H1 (cell line): ENCODE data around the gene SSR1. TPM values are rescaled to one million over a fixed set of nuclear protein-coding genes. Genes with fewer than 3 reads are reported as not detected.

ENCODE experiments used
- CTCF ChIA-PET: fragments of 300-600 bp; sonication (Branson Sonifier 250); formaldehyde crosslinking; loops from one replicate; lab custom pipeline; 2021; ENCODE audit not compliant: partially characterized antibody; lab: Charles Lee
- POLR2A ChIA-PET: fragments of 300-600 bp; sonication (Branson Sonifier 250); formaldehyde crosslinking; loops from one replicate; lab custom pipeline; 2021; ENCODE audit warnings: inconsistent platforms; ENCODE audit not compliant: partially characterized antibody; lab: Charles Lee
- DNase-seq, 2 experiments: peaks; one replicate each; pipeline versions ENCODE4 v3.0.0 to v3.0.0-alpha.2; 2010 to 2022; ENCODE audit warnings: low spot score in 2 of 2, low read depth in 1 of 2, mixed read lengths in 1 of 2
- FAIRE-seq: peaks from 2 replicates; lab custom pipeline; 2011; peaks lifted over from hg19 to GRCh38; lab: Jason Lieb, UNC
- H2AFZ ChIP-seq: 2 replicates; pipeline ENCODE4 v1.8.1; 2012; ENCODE audit warnings: low read length, inconsistent platforms
- H2AK5ac ChIP-seq: 2 replicates; pipeline ENCODE4 v1.6.1; 2013; ENCODE audit warnings: low read depth, low read length
- H2BK120ac ChIP-seq: replicated peaks from 2 replicates; pipeline ENCODE3; 2013; ENCODE audit warnings: low read depth, low read length, inconsistent platforms
- H2BK12ac ChIP-seq: 2 replicates; pipeline ENCODE4 v1.6.1; 2013; ENCODE audit warnings: low read depth, low read length
- H2BK15ac ChIP-seq: 2 replicates; pipeline ENCODE4 v1.6.1; 2013; ENCODE audit warnings: low read length
- H2BK20ac ChIP-seq: 2 replicates; pipeline ENCODE4 v1.6.1; 2013; ENCODE audit warnings: low read length
- H2BK5ac ChIP-seq: 2 replicates; pipeline ENCODE4 v1.6.1; 2013; ENCODE audit warnings: low read depth, low read length
- H3K14ac ChIP-seq: 2 replicates; pipeline ENCODE4 v1.6.1; 2013; ENCODE audit warnings: inconsistent platforms; ENCODE audit not compliant: insufficient read length
- H3K18ac ChIP-seq: 2 replicates; pipeline ENCODE4 v1.6.1; 2013; ENCODE audit warnings: low read length; ENCODE audit errors: extremely low read depth
- H3K23ac ChIP-seq: 2 replicates; pipeline ENCODE4 v1.6.1; 2013; ENCODE audit warnings: inconsistent platforms; ENCODE audit not compliant: insufficient read length
- H3K23me2 ChIP-seq: 2 replicates; pipeline ENCODE4 v1.6.1; 2013; ENCODE audit warnings: low read depth, low read length
- H3K27ac ChIP-seq: 2 replicates; pipeline ENCODE4 v1.6.1; 2011; ENCODE audit warnings: low read depth, low read length, inconsistent platforms
- H3K27me3 ChIP-seq, 4 experiments: replicated peaks in 1 of 4; 1 replicate in 1 of 4; 2 replicates in 3 of 4; pipeline versions ENCODE4 v1.6.1 to v1.8.1; 2011 to 2013; ENCODE audit warnings: low read length in 3 of 4, mild to moderate bottlenecking in 3 of 4, inconsistent platforms in 2 of 4, mixed read lengths in 2 of 4, moderate library complexity in 1 of 4; ENCODE audit not compliant: control insufficient read depth in 3 of 4, insufficient read depth in 3 of 4; ENCODE audit errors: extremely low read depth in 1 of 4
- H3K36me3 ChIP-seq, 4 experiments: 2 replicates each; pipeline versions ENCODE4 v1.6.1 to v1.8.1; 2011 to 2013; ENCODE audit warnings: mild to moderate bottlenecking in 4 of 4, low read length in 3 of 4, moderate library complexity in 2 of 4, control low read depth in 1 of 4, inconsistent platforms in 1 of 4; ENCODE audit not compliant: insufficient read depth in 4 of 4, control insufficient read depth in 2 of 4
- H3K4ac ChIP-seq: replicated peaks from 2 replicates; pipeline ENCODE3; 2013; ENCODE audit warnings: low read length, low read depth, mixed read lengths, inconsistent platforms; ENCODE audit not compliant: insufficient read length
- H3K4me1 ChIP-seq, 4 experiments: replicated peaks in 1 of 4; 1 replicate in 1 of 4; 2 replicates in 3 of 4; pipeline versions ENCODE4 v1.6.1 to v1.8.1; 2011 to 2013; ENCODE audit warnings: low read length in 3 of 4, inconsistent platforms in 2 of 4, mixed read lengths in 1 of 4; ENCODE audit not compliant: insufficient read depth in 4 of 4, control insufficient read depth in 3 of 4
- H3K4me2 ChIP-seq, 2 experiments: 2 replicates each; pipeline versions ENCODE4 v1.6.1 to v1.8.1; 2011 to 2013; ENCODE audit warnings: low read depth in 2 of 2, low read length in 2 of 2, control low read depth in 1 of 2, inconsistent platforms in 1 of 2, mild to moderate bottlenecking in 1 of 2; ENCODE audit not compliant: insufficient read depth in 1 of 2
- H3K4me3 ChIP-seq, 4 experiments: fragments of 200-600, 300-600 bp in 1 of 4; sonication (generic), shearing (Covaris generic), sonication (Bioruptor Twin) in 1 of 4; 2 replicates each; pipeline versions ENCODE4 v1.5.1 to v1.8.1; 2011 to 2016; ENCODE audit warnings: low read length in 4 of 4, low read depth in 3 of 4, control low read depth in 2 of 4, inconsistent platforms in 2 of 4, mild to moderate bottlenecking in 2 of 4, mixed read lengths in 1 of 4, moderate library complexity in 1 of 4; ENCODE audit not compliant: insufficient read depth in 2 of 4; ENCODE audit errors: extremely low read depth in 1 of 4
- H3K56ac ChIP-seq: replicated peaks from 2 replicates; pipeline ENCODE3; 2013; ENCODE audit warnings: low read depth, mild to moderate bottlenecking, mixed read lengths, low read length, inconsistent platforms; ENCODE audit not compliant: insufficient read length
- H3K79me1 ChIP-seq: 2 replicates; pipeline ENCODE4 v1.6.1; 2013; ENCODE audit warnings: low read depth, low read length, control low read depth
- H3K79me2 ChIP-seq, 2 experiments: 2 replicates each; pipeline versions ENCODE4 v1.6.1 to v1.8.1; 2012 to 2013; ENCODE audit warnings: low read length in 2 of 2, mild to moderate bottlenecking in 2 of 2, inconsistent platforms in 1 of 2; ENCODE audit not compliant: insufficient read depth in 2 of 2, control insufficient read depth in 1 of 2
- H3K9ac ChIP-seq, 4 experiments: replicated peaks in 1 of 4; 1 replicate in 1 of 4; 2 replicates in 3 of 4; pipeline versions ENCODE4 v1.6.1 to v1.8.1; 2011 to 2013; ENCODE audit warnings: low read depth in 3 of 4, low read length in 3 of 4, control low read depth in 2 of 4, mild to moderate bottlenecking in 2 of 4, moderate library complexity in 2 of 4, inconsistent platforms in 1 of 4; ENCODE audit errors: extremely low read depth in 1 of 4
- H3K9me3 ChIP-seq, 2 experiments: 2 replicates each; pipeline versions ENCODE4 v1.6.1 to v1.8.1; 2012 to 2013; ENCODE audit warnings: mild to moderate bottlenecking in 2 of 2, moderate library complexity in 2 of 2, control low read depth in 1 of 2, inconsistent platforms in 1 of 2, low read depth in 1 of 2, low read length in 1 of 2, mixed read lengths in 1 of 2; ENCODE audit not compliant: insufficient read depth in 2 of 2
- H4K20me1 ChIP-seq, 2 experiments: replicated peaks in 1 of 2; 2 replicates each; pipeline versions ENCODE3 to v1.8.1; 2011 to 2013; ENCODE audit warnings: inconsistent platforms in 2 of 2, low read length in 2 of 2, mild to moderate bottlenecking in 1 of 2; ENCODE audit not compliant: insufficient read depth in 2 of 2, control insufficient read depth in 1 of 2
- H4K5ac ChIP-seq: 2 replicates; pipeline ENCODE4 v1.6.1; 2013; ENCODE audit warnings: low read length, low read depth, mixed read lengths, inconsistent platforms; ENCODE audit not compliant: insufficient read length
- H4K8ac ChIP-seq: 2 replicates; pipeline ENCODE4 v1.8.0; 2013; ENCODE audit warnings: mild to moderate bottlenecking, moderate library complexity, low read length, inconsistent platforms; ENCODE audit not compliant: insufficient read depth; ENCODE audit errors: extremely low read depth
- H4K91ac ChIP-seq: replicated peaks from 2 replicates; pipeline ENCODE3; 2013; ENCODE audit warnings: low read length, mixed read lengths, inconsistent platforms; ENCODE audit not compliant: insufficient read length
- BCL11A ChIP-seq, 2 experiments: IDR thresholded peaks; one replicate each; pipeline ENCODE4 v1.6.1; 2011; ENCODE audit warnings: low read depth in 2 of 2, low read length in 2 of 2, mild to moderate bottlenecking in 2 of 2
- CBX8 ChIP-seq: fragments of 300-800, 300-1000 bp; sonication (generic); IDR thresholded peaks from 2 replicates; pipeline ENCODE4 v1.7.1; 2016; ENCODE audit warnings: low read depth, low read length, borderline replicate concordance
- E2F6 ChIP-seq: IDR thresholded peaks from 2 replicates; pipeline ENCODE4 v1.6.1; 2012; ENCODE audit warnings: inconsistent platforms
- SUZ12 ChIP-seq: fragments of 200-600 bp; sonication (generic); IDR thresholded peaks from 2 replicates; pipeline ENCODE4 v1.6.1; 2012; ENCODE audit warnings: mild to moderate bottlenecking, inconsistent platforms, low read length, moderate library complexity, mixed read lengths
- ZNF274 ChIP-seq: IDR thresholded peaks from 2 replicates; pipeline ENCODE4 v1.7.0; 2012; ENCODE audit warnings: low read length, borderline replicate concordance; ENCODE audit errors: extremely low read depth
- WGBS, 2 experiments: shearing (Covaris generic) in 1 of 2; methylation state at CpG; one replicate each; pipeline versions ENCODE4 v1.1.6 to v1.1.7; 2013 to 2015; ENCODE audit warnings: low lambda C conversion rate in 2 of 2, mixed read lengths in 2 of 2, inconsistent platforms in 1 of 2, low coverage in 1 of 2, missing lambda C conversion rate in 1 of 2; ENCODE audit not compliant: insufficient replicate concordance in 2 of 2, insufficient coverage in 1 of 2, insufficient read length in 1 of 2; ENCODE audit errors: extremely low coverage in 1 of 2, missing lambda C conversion rate in 1 of 2; 5-methylcytosine and 5-hydroxymethylcytosine counted together
- polyA plus RNA-seq, 7 experiments: library from polyadenylated mRNA; depleted of rRNA in 3 of 7; stranded (reverse) in 5 of 7; unstranded in 2 of 7; fragments of >200 nt in 5 of 7; fragments of 200-250 nt in 2 of 7; gene quantifications; 1 replicate in 5 of 7; 2 replicates in 1 of 7; 4 replicates in 1 of 7; pipeline versions ENCODE4 v1.2.1 to v1.2.3, GENCODE V29; 2011 to 2013; ENCODE audit warnings: missing spikeins in 2 of 7, mixed read lengths in 2 of 7
- total RNA-seq: library from RNA; stranded (reverse); fragmentation: NEBNext Ultra II Directional; extraction: Animal tissue kit (Norgen Biotek cat#: 25700); gene quantifications from 2 replicates; pipeline ENCODE4 v1.2.1, GENCODE V29; 2021
- TF ChIP-seq, protein P1 (sequence below), 3 experiments: IDR thresholded peaks; 1 replicate in 2 of 3; 2 replicates in 1 of 3; pipeline versions ENCODE4 v1.5.1 to v1.6.1; 2011; ENCODE audit warnings: low read length in 3 of 3, mild to moderate bottlenecking in 3 of 3, inconsistent platforms in 2 of 3, low read depth in 1 of 3, moderate library complexity in 1 of 3; ENCODE audit not compliant: insufficient read depth in 1 of 3; ENCODE audit errors: control extremely low read depth in 1 of 3

Gene SSR1
- total and polyA plus RNA-seq, 2 of the 8 experiments (the other 6 are each of a cell fraction or from before 2014, with no cell fraction given) = 26.6 to 117 TPM

DNA sequence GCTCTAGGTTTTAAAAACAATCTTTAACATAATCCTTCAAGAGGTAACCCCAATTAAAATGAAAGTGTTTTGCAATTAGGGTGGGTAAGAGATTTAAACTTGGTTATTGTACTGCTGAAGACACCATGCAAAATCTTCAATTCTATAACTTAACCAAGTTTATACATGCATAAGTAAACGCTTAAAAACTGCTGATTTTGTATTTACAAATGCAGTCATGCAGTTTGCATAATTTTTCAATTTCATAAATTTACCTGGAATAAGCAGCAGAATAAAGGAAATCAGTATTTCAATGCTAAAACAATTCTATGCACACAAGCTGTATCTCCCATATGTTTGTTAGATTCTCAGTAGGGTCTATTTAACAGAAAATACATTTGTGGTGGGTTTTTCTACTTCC is 22.9 kb downstream of the SSR1 start:
- Histone ChIP-seq H2BK12ac (no peak overlapping the region), H2BK20ac (no peak overlapping the region), H3K4ac (no peak overlapping the region), H3K4me3 (no peak overlapping the region), H3K79me1 (no peaks in the 10 kb centered on the region; the same call in 1 of the 2 replicates), H3K9me3 (no peaks in the 10 kb centered on the region), H3K23me2 (no peaks in the 10 kb centered on the region), H3K27me3 (no peaks in the 10 kb centered on the region), H4K20me1 (peaks cover 0 to 2% of the 10 kb centered on the region in 2 experiments), H3K4me2 (no peak overlapping the region), H2BK15ac (no peak overlapping the region), H4K8ac (no peak overlapping the region), H4K5ac (no peak overlapping the region), H2BK5ac (no peak overlapping the region), H3K56ac (no peak overlapping the region), H3K79me2 (no peaks in the 10 kb centered on the region), H3K9ac (no peak overlapping the region), H3K18ac (no peak overlapping the region), H3K4me1 (no peaks in the 10 kb centered on the region), H4K91ac (no peak overlapping the region), H2AK5ac (no peak overlapping the region), H3K36me3 (peaks cover 2 to 75% (median 22%) of the 10 kb centered on the region in 4 experiments; a peak in 6 of 8 replicates), H3K23ac (no peak overlapping the region), H2BK120ac (no peak overlapping the region), H3K27ac (no peak overlapping the region), H3K14ac (no peak overlapping the region), H2AFZ (no peak overlapping the region)
- ChIA-PET POLR2A (no interaction called here), CTCF (interaction anchor here (1.0 kb wide), 1 partner anchor 325 kb away, joined by 3 read pairs; no protein-coding TSS in a partner anchor)
- no peak for TF ChIP-seq ZNF274
- TF ChIP-seq SUZ12 = no peak
- no peak for TF ChIP-seq E2F6
- TF ChIP-seq, protein P1, sequence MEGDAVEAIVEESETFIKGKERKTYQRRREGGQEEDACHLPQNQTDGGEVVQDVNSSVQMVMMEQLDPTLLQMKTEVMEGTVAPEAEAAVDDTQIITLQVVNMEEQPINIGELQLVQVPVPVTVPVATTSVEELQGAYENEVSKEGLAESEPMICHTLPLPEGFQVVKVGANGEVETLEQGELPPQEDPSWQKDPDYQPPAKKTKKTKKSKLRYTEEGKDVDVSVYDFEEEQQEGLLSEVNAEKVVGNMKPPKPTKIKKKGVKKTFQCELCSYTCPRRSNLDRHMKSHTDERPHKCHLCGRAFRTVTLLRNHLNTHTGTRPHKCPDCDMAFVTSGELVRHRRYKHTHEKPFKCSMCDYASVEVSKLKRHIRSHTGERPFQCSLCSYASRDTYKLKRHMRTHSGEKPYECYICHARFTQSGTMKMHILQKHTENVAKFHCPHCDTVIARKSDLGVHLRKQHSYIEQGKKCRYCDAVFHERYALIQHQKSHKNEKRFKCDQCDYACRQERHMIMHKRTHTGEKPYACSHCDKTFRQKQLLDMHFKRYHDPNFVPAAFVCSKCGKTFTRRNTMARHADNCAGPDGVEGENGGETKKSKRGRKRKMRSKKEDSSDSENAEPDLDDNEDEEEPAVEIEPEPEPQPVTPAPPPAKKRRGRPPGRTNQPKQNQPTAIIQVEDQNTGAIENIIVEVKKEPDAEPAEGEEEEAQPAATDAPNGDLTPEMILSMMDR (IDR thresholded peaks at IDR 0.05; ENCODE audit: control extremely low read depth in 1 of 3, insufficient read depth in 1 of 3, low read depth in 1 of 3, low read length in 3 of 3) = no peak
- TF ChIP-seq BCL11A (IDR thresholded peaks at IDR 0.05; ENCODE audit: low read depth in 2 of 2, low read length in 2 of 2) = no peak
- no peak for TF ChIP-seq CBX8
- FAIRE-seq (no peak), DNase-seq (no peak)
- 81% methylated on average over 1 of the region's 1 CpG; no CpG with 5 or more reads in 1 of the 2 experiments for WGBS, 2 experiments
